ENCODE data around the gene EBF3.

EBF3 gene

GRCh38 chr10:129843131-129843541 is 120.9 kb downstream of the EBF3 start:
- Mint-ChIP-seq H3K27me3 (no peaks in the 10 kb centered on the region), H3K9me3 (no peaks in the 10 kb centered on the region), H3K4me3 (no peak overlapping the region), H3K4me1 (ENCODE audit: low read depth) (no peaks in the 10 kb centered on the region), H3K27ac (no peak overlapping the region), H3K36me3 (ENCODE audit: low read depth) (no peaks in the 10 kb centered on the region)

GRCh38 chr10:129842031-129842430 is 122.0 kb downstream of the EBF3 start:
- no peaks in the 10 kb centered on the region for H3K9me3 Mint-ChIP-seq
- H3K36me3 Mint-ChIP-seq (ENCODE audit: low read depth) = no peaks in the 10 kb centered on the region
- no peaks in the 10 kb centered on the region for H3K27me3 Mint-ChIP-seq
- no peak overlapping the region for H3K4me3 Mint-ChIP-seq
- no peak overlapping the region for H3K27ac Mint-ChIP-seq
- no peaks in the 10 kb centered on the region for H3K4me1 Mint-ChIP-seq (ENCODE audit: low read depth)

GRCh38 chr10:129841590-129841989 is 122.5 kb downstream of the EBF3 start:
- no peaks in the 10 kb centered on the region for H3K27me3 Mint-ChIP-seq
- H3K4me1 Mint-ChIP-seq (ENCODE audit: low read depth) = no peaks in the 10 kb centered on the region
- H3K4me3 Mint-ChIP-seq = no peak overlapping the region
- H3K27ac Mint-ChIP-seq = no peak overlapping the region
- no peaks in the 10 kb centered on the region for H3K36me3 Mint-ChIP-seq (ENCODE audit: low read depth)
- no peaks in the 10 kb centered on the region for H3K9me3 Mint-ChIP-seq

GRCh38 chr10:129841071-129841470 is 123.0 kb downstream of the EBF3 start:
- H3K4me3 Mint-ChIP-seq = no peak overlapping the region
- H3K9me3 Mint-ChIP-seq = no peaks in the 10 kb centered on the region

GRCh38 chr10:129840196-129840590 is 123.9 kb downstream of the EBF3 start:
- no peak overlapping the region for H3K27ac Mint-ChIP-seq
- no peaks in the 10 kb centered on the region for H3K27me3 Mint-ChIP-seq
- H3K4me3 Mint-ChIP-seq = no peak overlapping the region
- H3K36me3 Mint-ChIP-seq (ENCODE audit: low read depth) = no peaks in the 10 kb centered on the region
- H3K9me3 Mint-ChIP-seq = no peaks in the 10 kb centered on the region
- H3K4me1 Mint-ChIP-seq (ENCODE audit: low read depth) = no peaks in the 10 kb centered on the region

More at GRCh38 chr10:129841071-129841470, 123.0 kb downstream of the EBF3 start:
- Mint-ChIP-seq H3K27ac (no peak overlapping the region), H3K27me3 (no peaks in the 10 kb centered on the region), H3K36me3 (ENCODE audit: low read depth) (no peaks in the 10 kb centered on the region), H3K4me1 (ENCODE audit: low read depth) (no peaks in the 10 kb centered on the region)

GRCh38 chr10:129839285-129840195 is 124.5 kb downstream of the EBF3 start:
- Mint-ChIP-seq H3K27me3 (no peaks in the 10 kb centered on the region), H3K27ac (no peak overlapping the region), H3K36me3 (ENCODE audit: low read depth) (no peaks in the 10 kb centered on the region), H3K9me3 (no peaks in the 10 kb centered on the region), H3K4me1 (ENCODE audit: low read depth) (no peaks in the 10 kb centered on the region), H3K4me3 (no peak overlapping the region)

- H3K27ac Mint-ChIP-seq = no peak overlapping the region
- no peaks in the 10 kb centered on the region for H3K27me3 Mint-ChIP-seq
- H3K9me3 Mint-ChIP-seq = no peaks in the 10 kb centered on the region
- H3K4me3 Mint-ChIP-seq = no peak overlapping the region
- H3K4me1 Mint-ChIP-seq (ENCODE audit: low read depth) = no peaks in the 10 kb centered on the region
- H3K36me3 Mint-ChIP-seq (ENCODE audit: low read depth) = no peaks in the 10 kb centered on the region
Observed at GRCh38 chr10:129838794-129839193, 125.3 kb downstream of the EBF3 start.

GRCh38 chr10:129837909-129838582 is 126.0 kb downstream of the EBF3 start:
- no peaks in the 10 kb centered on the region for H3K9me3 Mint-ChIP-seq
- H3K4me3 Mint-ChIP-seq = no peak overlapping the region
- no peaks in the 10 kb centered on the region for H3K36me3 Mint-ChIP-seq (ENCODE audit: low read depth)
- no peaks in the 10 kb centered on the region for H3K27me3 Mint-ChIP-seq
- no peaks in the 10 kb centered on the region for H3K4me1 Mint-ChIP-seq (ENCODE audit: low read depth)
- no peak overlapping the region for H3K27ac Mint-ChIP-seq

GRCh38 chr10:129836253-129836652 is 127.8 kb downstream of the EBF3 start:
- no peaks in the 10 kb centered on the region for H3K4me1 Mint-ChIP-seq (ENCODE audit: low read depth)
- no peak overlapping the region for H3K27ac Mint-ChIP-seq
- H3K36me3 Mint-ChIP-seq (ENCODE audit: low read depth) = no peaks in the 10 kb centered on the region
- no peak overlapping the region for H3K4me3 Mint-ChIP-seq
- H3K9me3 Mint-ChIP-seq = no peaks in the 10 kb centered on the region
- no peaks in the 10 kb centered on the region for H3K27me3 Mint-ChIP-seq

GRCh38 chr10:129833994-129834739 is 129.9 kb downstream of the EBF3 start:
- Mint-ChIP-seq H3K9me3 (no peaks in the 10 kb centered on the region), H3K4me3 (no peak overlapping the region), H3K27ac (no peak overlapping the region), H3K27me3 (no peaks in the 10 kb centered on the region), H3K4me1 (ENCODE audit: low read depth) (no peaks in the 10 kb centered on the region), H3K36me3 (ENCODE audit: low read depth) (no peaks in the 10 kb centered on the region)

GRCh38 chr10:129833468-129833950 is 130.6 kb downstream of the EBF3 start:
- no peaks in the 10 kb centered on the region for H3K36me3 Mint-ChIP-seq (ENCODE audit: low read depth)
- H3K4me3 Mint-ChIP-seq = no peak overlapping the region
- H3K27ac Mint-ChIP-seq = no peak overlapping the region
- no peaks in the 10 kb centered on the region for H3K9me3 Mint-ChIP-seq
- H3K4me1 Mint-ChIP-seq (ENCODE audit: low read depth) = no peaks in the 10 kb centered on the region
- no peaks in the 10 kb centered on the region for H3K27me3 Mint-ChIP-seq

GRCh38 chr10:129832573-129833467 is 131.3 kb downstream of the EBF3 start:
- H3K36me3 Mint-ChIP-seq (ENCODE audit: low read depth) = no peaks in the 10 kb centered on the region
- H3K27ac Mint-ChIP-seq = no peak overlapping the region
- H3K4me3 Mint-ChIP-seq = no peak overlapping the region
- H3K4me1 Mint-ChIP-seq (ENCODE audit: low read depth) = no peaks in the 10 kb centered on the region
- no peaks in the 10 kb centered on the region for H3K27me3 Mint-ChIP-seq
- no peaks in the 10 kb centered on the region for H3K9me3 Mint-ChIP-seq

- H3K36me3 Mint-ChIP-seq (ENCODE audit: low read depth) = no peaks in the 10 kb centered on the region
- no peak overlapping the region for H3K27ac Mint-ChIP-seq
- H3K27me3 Mint-ChIP-seq = no peaks in the 10 kb centered on the region
- H3K4me3 Mint-ChIP-seq = no peak overlapping the region
- no peaks in the 10 kb centered on the region for H3K4me1 Mint-ChIP-seq (ENCODE audit: low read depth)
- no peaks in the 10 kb centered on the region for H3K9me3 Mint-ChIP-seq
Observed at GRCh38 chr10:129831150-129831549, 132.9 kb downstream of the EBF3 start.

GRCh38 chr10:129825826-129826225 is 138.2 kb downstream of the EBF3 start:
- Mint-ChIP-seq H3K27ac (no peak overlapping the region), H3K4me1 (ENCODE audit: low read depth) (no peaks in the 10 kb centered on the region)

More at GRCh38 chr10:129825826-129826225, 138.2 kb downstream of the EBF3 start:
- H3K9me3 Mint-ChIP-seq = no peaks in the 10 kb centered on the region
- H3K27me3 Mint-ChIP-seq = no peaks in the 10 kb centered on the region
- H3K36me3 Mint-ChIP-seq (ENCODE audit: low read depth) = no peaks in the 10 kb centered on the region
- H3K4me3 Mint-ChIP-seq = no peak overlapping the region
